GM12864 (cell line): ENCODE measurements around the gene TCTA.
"Not testable (repeated sequence)": the region's sequence is repeated elsewhere in the genome, so short reads cannot be mapped to it uniquely, and the experiment has no call there.

Experiments
- DNase-seq: peaks from one replicate; pipeline ENCODE4 v3.0.0-alpha.2; 2011; ENCODE audit warnings: low read depth
- H3K4me3 ChIP-seq: 2 replicates; pipeline ENCODE4 v1.5.1; 2011; ENCODE audit warnings: mild to moderate bottlenecking, low read depth, low read length, control low read depth
- CTCF ChIP-seq: IDR thresholded peaks from 2 replicates; pipeline ENCODE4 v1.5.1; 2011; ENCODE audit warnings: low read depth, mild to moderate bottlenecking, moderate library complexity, low read length, control low read depth, inconsistent platforms; ENCODE audit errors: missing control alignments

Gene TCTA

GRCh38 chr3:49397470-49397869, 14.8 kb upstream of the TCTA start:
- DNase-seq = no peak
- H3K4me3 ChIP-seq = no peak overlapping the region
- TF ChIP-seq CTCF = no peak

- no peak for DNase-seq
- no peak for TF ChIP-seq CTCF
- H3K4me3 ChIP-seq = no peak overlapping the region
Measured at GRCh38 chr3:49399461-49399860, 12.8 kb upstream of the TCTA start.

GRCh38 chr3:49401766-49402165, 10.5 kb upstream of the TCTA start:
- H3K4me3 ChIP-seq = no peak overlapping the region
- no peak for TF ChIP-seq CTCF
- no peak for DNase-seq

- no peak overlapping the region for H3K4me3 ChIP-seq
- TF ChIP-seq CTCF = no peak
- no peak for DNase-seq
Measured at GRCh38 chr3:49403891-49404290, 8.3 kb upstream of the TCTA start.

- not testable (repeated sequence) for H3K4me3 ChIP-seq, DNase-seq
Measured at GRCh38 chr3:49405570-49405969, 6.7 kb upstream of the TCTA start.

- H3K4me3 ChIP-seq = no peak overlapping the region
- no peak for DNase-seq
Measured at GRCh38 chr3:49406571-49407565, 5.4 kb upstream of the TCTA start.

More at GRCh38 chr3:49406571-49407565, 5.4 kb upstream of the TCTA start:
- TF ChIP-seq CTCF = no peak
